Chondrocyte (in vitro differentiated cells): ENCODE measurements around the gene ZC3H11A. TPM values are rescaled to one million over a fixed set of nuclear protein-coding genes. Genes with fewer than 3 reads are reported as not detected.

Experiments used
- DNase-seq: peaks from one replicate; pipeline ENCODE4 v3.0.0; 2021; ENCODE audit warnings: mixed read lengths, low spot score
- H3K27ac Mint-ChIP-seq: one replicate; pipeline ENCODE4 v1.8.0; 2021; ENCODE audit warnings: mild to moderate bottlenecking, moderate library complexity, mixed read lengths; ENCODE audit not compliant: unreplicated experiment
- H3K27me3 Mint-ChIP-seq: 2 replicates; pipeline ENCODE4 v1.8.0; 2021; ENCODE audit warnings: low read depth, mixed read lengths
- H3K36me3 Mint-ChIP-seq: 2 replicates; pipeline ENCODE4 v1.8.0; 2021; ENCODE audit warnings: low read depth, mixed read lengths
- H3K4me1 Mint-ChIP-seq: 2 replicates; pipeline ENCODE4 v1.8.0; 2021; ENCODE audit warnings: low read depth, mild to moderate bottlenecking, mixed read lengths
- H3K4me3 Mint-ChIP-seq: one replicate; pipeline ENCODE4 v1.8.0; 2021; ENCODE audit warnings: mild to moderate bottlenecking, moderate library complexity, mixed read lengths; ENCODE audit not compliant: unreplicated experiment
- H3K9me3 Mint-ChIP-seq: 2 replicates; pipeline ENCODE4 v1.8.0; 2021; ENCODE audit warnings: low read depth, mixed read lengths
- total RNA-seq: library from RNA; stranded (reverse); gene quantifications from 3 replicates; pipeline ENCODE4 v1.2.1, GENCODE V29; 2021
- TF ChIP-seq, protein P1 (sequence below): fragments of 200-600 bp; sonication (generic); IDR thresholded peaks from 2 replicates; pipeline ENCODE4 v1.5.0; 2021; ENCODE audit warnings: antibody characterized with exemption, mild to moderate bottlenecking, moderate library complexity

The ZC3H11A gene
- total RNA-seq, 1 donor from 2014 or later: 80.8 TPM

DNA sequence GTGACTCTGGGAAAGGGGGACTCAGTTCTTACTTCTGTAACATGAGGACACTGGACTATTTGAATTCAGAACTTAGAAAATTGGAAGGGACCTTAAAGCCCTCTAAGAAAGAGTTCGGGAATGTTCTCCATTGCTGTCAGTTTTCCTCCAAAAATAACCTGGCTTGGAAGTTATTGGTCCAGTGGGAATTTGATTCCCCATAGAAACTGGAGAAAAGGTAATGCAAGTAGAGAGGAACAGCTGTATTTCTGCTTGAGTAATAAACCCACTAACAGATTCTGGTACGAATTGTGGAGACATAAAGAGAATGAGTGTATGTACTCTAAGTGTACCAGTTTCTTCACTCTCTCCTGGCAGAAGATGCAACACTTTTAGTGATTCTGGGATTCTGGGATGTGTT lies 1.8 kb downstream of the ZC3H11A start:
- DNase-seq: no peak
- peak overlapping the region; percentile 99 for H3K4me3 Mint-ChIP-seq
- peaks cover 3% of the 10 kb centered on the region for H3K9me3 Mint-ChIP-seq
- TF ChIP-seq, protein P1, sequence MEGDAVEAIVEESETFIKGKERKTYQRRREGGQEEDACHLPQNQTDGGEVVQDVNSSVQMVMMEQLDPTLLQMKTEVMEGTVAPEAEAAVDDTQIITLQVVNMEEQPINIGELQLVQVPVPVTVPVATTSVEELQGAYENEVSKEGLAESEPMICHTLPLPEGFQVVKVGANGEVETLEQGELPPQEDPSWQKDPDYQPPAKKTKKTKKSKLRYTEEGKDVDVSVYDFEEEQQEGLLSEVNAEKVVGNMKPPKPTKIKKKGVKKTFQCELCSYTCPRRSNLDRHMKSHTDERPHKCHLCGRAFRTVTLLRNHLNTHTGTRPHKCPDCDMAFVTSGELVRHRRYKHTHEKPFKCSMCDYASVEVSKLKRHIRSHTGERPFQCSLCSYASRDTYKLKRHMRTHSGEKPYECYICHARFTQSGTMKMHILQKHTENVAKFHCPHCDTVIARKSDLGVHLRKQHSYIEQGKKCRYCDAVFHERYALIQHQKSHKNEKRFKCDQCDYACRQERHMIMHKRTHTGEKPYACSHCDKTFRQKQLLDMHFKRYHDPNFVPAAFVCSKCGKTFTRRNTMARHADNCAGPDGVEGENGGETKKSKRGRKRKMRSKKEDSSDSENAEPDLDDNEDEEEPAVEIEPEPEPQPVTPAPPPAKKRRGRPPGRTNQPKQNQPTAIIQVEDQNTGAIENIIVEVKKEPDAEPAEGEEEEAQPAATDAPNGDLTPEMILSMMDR: no peak
- peak overlapping the region; percentile 42 for H3K27ac Mint-ChIP-seq
- no peaks in the 10 kb centered on the region for H3K27me3 Mint-ChIP-seq
- H3K36me3 Mint-ChIP-seq: peaks cover 16% of the 10 kb centered on the region
- H3K4me1 Mint-ChIP-seq: peaks cover 58% of the 10 kb centered on the region

DNA sequence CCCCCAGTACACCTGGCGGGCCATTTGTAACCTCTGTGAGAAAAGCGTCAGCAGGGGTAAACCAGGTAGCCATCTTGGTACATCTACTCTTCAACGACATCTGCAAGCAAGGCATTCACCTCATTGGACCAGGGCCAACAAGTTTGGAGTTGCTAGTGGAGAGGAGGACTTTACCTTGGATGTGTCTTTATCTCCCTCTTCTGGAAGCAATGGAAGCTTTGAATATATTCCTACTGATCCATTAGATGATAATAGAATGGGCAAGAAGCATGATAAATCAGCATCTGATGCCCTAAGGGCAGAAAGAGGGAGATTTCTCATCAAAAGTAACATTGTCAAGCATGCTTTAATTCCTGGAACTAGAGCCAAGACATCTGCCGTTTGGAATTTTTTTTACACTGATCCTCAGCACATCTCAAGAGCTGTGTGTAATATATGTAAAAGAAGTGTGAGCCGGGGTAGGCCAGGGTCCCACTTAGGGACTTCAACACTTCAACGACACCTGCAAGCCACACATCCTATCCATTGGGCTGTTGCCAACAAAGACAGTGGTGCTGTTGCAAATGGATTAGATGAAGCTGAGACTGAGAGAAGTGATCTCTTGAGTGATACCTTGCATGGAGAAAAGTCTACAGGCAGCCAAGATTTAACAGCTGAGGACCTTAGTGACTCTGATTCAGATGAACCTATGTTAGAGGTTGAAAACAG lies 2.7 kb downstream of the ZC3H11A start:
- Mint-ChIP-seq H3K4me1 (peaks cover 64% of the 10 kb centered on the region), H3K36me3 (peaks cover 21% of the 10 kb centered on the region), H3K9me3 (peaks cover 3% of the 10 kb centered on the region), H3K4me3 (peak overlapping the region; percentile 11), H3K27me3 (no peaks in the 10 kb centered on the region), H3K27ac (peak overlapping the region; percentile 41)
- TF ChIP-seq, protein P1: peak; percentile 28
- no peak for DNase-seq

DNA sequence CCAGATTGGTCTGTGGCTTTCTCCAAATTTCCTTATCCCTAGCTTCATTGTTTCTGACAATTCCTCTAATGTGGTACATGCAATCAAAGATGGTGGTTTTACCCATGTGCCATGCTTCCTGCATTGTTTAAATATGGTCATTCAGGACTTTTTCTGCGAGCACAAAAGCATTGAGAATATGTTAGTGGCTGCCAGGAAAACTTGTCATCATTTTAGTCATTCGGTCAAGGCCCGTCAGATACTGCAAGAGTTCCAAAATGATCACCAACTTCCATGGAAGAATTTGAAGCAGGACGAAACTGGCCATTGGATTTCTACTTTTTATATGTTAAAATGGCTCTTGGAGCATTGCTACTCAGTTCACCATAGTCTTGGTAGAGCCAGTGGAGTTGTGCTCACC lies 3.7 kb downstream of the ZC3H11A start:
- Mint-ChIP-seq H3K9me3 (peaks cover 3% of the 10 kb centered on the region), H3K36me3 (peaks cover 24% of the 10 kb centered on the region), H3K4me1 (peaks cover 70% of the 10 kb centered on the region), H3K27me3 (no peaks in the 10 kb centered on the region), H3K27ac (no peak overlapping the region), H3K4me3 (no peak overlapping the region)
- no peak for DNase-seq
- TF ChIP-seq, protein P1: no peak

DNA sequence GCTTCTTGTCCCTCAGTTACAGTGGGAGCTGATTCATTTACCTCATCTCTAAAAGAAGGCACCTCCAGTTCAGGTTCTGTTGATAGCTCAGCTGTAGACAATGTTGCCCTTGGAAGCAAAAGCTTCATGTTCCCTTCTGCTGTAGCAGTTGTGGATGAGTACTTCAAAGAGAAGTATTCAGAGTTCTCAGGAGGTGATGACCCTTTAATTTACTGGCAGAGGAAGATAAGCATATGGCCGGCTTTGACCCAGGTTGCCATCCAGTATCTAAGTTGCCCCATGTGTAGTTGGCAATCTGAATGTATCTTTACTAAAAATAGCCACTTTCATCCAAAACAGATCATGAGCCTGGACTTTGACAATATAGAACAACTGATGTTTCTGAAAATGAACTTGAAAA lies 4.5 kb downstream of the ZC3H11A start:
- TF ChIP-seq, protein P1: no peak
- H3K27me3 Mint-ChIP-seq: no peaks in the 10 kb centered on the region
- no peak overlapping the region for H3K27ac Mint-ChIP-seq
- peaks cover 28% of the 10 kb centered on the region for H3K36me3 Mint-ChIP-seq
- peaks cover 3% of the 10 kb centered on the region for H3K9me3 Mint-ChIP-seq
- H3K4me1 Mint-ChIP-seq: peaks cover 71% of the 10 kb centered on the region
- no peak overlapping the region for H3K4me3 Mint-ChIP-seq
- no peak for DNase-seq

DNA sequence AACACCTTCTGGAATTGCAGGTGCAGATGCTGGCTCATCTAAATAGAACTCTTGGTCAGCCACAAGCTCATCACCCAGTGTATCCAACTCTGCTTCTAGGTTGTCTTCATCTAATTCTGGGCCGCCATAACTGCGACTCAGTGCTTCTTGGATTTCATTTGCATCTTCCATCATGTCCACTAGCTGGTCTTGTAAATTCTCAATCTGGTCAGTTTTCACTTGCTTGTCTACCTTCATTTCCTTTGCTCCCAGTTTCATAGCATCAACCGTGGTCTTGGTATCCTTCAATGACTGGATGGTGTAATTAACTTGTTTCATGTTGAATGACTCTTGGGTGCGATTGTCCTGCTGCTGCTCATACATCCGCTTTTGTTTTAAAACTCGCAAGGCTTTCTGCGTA lies 10.3 kb downstream of the ZC3H11A start:
- peaks cover 22% of the 10 kb centered on the region for H3K36me3 Mint-ChIP-seq
- no peak overlapping the region for H3K27ac Mint-ChIP-seq
- H3K4me3 Mint-ChIP-seq: no peak overlapping the region
- no peak for DNase-seq
- TF ChIP-seq, protein P1: no peak
- H3K4me1 Mint-ChIP-seq: peaks cover 60% of the 10 kb centered on the region
- no peaks in the 10 kb centered on the region for H3K9me3 Mint-ChIP-seq
- H3K27me3 Mint-ChIP-seq: no peaks in the 10 kb centered on the region
